GM12892 (cell line): ENCODE data around the gene SLC39A11.

ENCODE experiments used
- POLR2A ChIP-seq: IDR thresholded peaks from 2 replicates; pipeline ENCODE4 v1.6.1; 2011; ENCODE audit warnings: low read depth, low read length, control low read depth
- POLR2AphosphoS5 ChIP-seq: IDR thresholded peaks from 2 replicates; pipeline ENCODE4 v1.6.1; 2011; ENCODE audit warnings: low read depth, low read length, control low read depth
- TAF1 ChIP-seq: IDR thresholded peaks from 2 replicates; pipeline ENCODE4 v1.6.1; 2011; ENCODE audit warnings: low read depth, mild to moderate bottlenecking, control low read depth, low read length, borderline replicate concordance

DNA sequence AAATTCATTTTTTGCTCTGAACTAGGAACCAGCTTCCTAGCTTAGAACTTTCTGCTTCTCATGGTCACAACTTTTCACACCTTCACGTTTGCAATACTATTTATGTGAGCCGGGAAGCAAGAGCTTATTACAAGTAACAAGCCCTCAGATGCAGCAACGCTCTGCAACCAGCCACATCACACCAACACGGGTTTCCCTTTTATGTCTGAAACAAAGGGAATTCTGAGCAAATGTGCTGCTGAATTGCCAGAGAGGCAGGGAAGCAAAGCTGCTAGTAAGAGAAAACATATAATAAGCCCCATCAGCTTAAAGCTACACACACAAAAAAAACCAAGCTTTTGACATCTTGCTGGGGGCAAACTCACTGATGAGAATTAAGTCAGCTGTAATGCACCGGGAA lies 122.2 kb downstream of the SLC39A11 start:
- TF ChIP-seq TAF1 (no peak), POLR2A (no peak), POLR2AphosphoS5 (no peak)
